Pulmonary artery endothelial cell (primary cell): ENCODE data around the gene ORAI2. TPM values are rescaled to one million over a fixed set of nuclear protein-coding genes. Genes with fewer than 3 reads are reported as not detected.
A peak's percentile ranks its signal among the peaks of the same experiment; 100 is the strongest.
"Not testable (repeated sequence)": the region's sequence is repeated elsewhere in the genome, so short reads cannot be mapped to it uniquely, and the experiment has no call there.

Experiments used
- DNase-seq: peaks from one replicate; pipeline ENCODE4 v3.0.0-alpha.2; 2011; ENCODE audit warnings: low read depth, low spot score
- total RNA-seq: library from RNA; depleted of rRNA; stranded (reverse); fragments of >200 nt; gene quantifications from 2 replicates; pipeline ENCODE4 v1.2.3, GENCODE V29; 2014

Gene ORAI2
- total RNA-seq = 84.0 and 102 TPM in 2 replicates

- DNase-seq = no peak
These were observed at the start of gene ORAI2 for GRCh38 chr7:102433219-102434038. TSS of gene ORAI2 (plus strand) at chr7:102433575. CDS start at chr7:102438957, 5,382 bp downstream.

- DNase-seq = no peak
These were observed 46.3 kb upstream of the ORAI2 start for GRCh38 chr7:102387064-102387463.

GRCh38 chr7:102389810-102390209, 43.6 kb upstream of the ORAI2 start:
- DNase-seq = no peak

- peak; percentile 39 for DNase-seq
These were observed 42.5 kb upstream of the ORAI2 start for GRCh38 chr7:102390697-102391484.

GRCh38 chr7:102392330-102392729, 41.0 kb upstream of the ORAI2 start:
- no peak for DNase-seq

- DNase-seq = no peak
These were observed 39.9 kb upstream of the ORAI2 start for GRCh38 chr7:102393467-102393866.

- DNase-seq = no peak
These were observed 37.8 kb upstream of the ORAI2 start for GRCh38 chr7:102395592-102395872.

- peak; percentile 87 for DNase-seq
These were observed 37.3 kb upstream of the ORAI2 start, which contains the start of gene PRKRIP1 for GRCh38 chr7:102395873-102396709. TSS of gene PRKRIP1 (plus strand) at chr7:102396363. CDS start at chr7:102396412, 49 bp downstream.

GRCh38 chr7:102396710-102397019, 36.7 kb upstream of the ORAI2 start:
- no peak for DNase-seq

GRCh38 chr7:102398543-102398942, 34.8 kb upstream of the ORAI2 start:
- DNase-seq = no peak

GRCh38 chr7:102400360-102400759, 33.0 kb upstream of the ORAI2 start:
- no peak for DNase-seq

GRCh38 chr7:102403563-102403962, 29.8 kb upstream of the ORAI2 start:
- no peak for DNase-seq

GRCh38 chr7:102404005-102404861, 29.1 kb upstream of the ORAI2 start:
- peak; percentile 17 for DNase-seq

GRCh38 chr7:102404862-102405188, 28.6 kb upstream of the ORAI2 start:
- DNase-seq = not testable (repeated sequence)

- DNase-seq = no peak
These were observed 25.5 kb upstream of the ORAI2 start for GRCh38 chr7:102407910-102408309.

- DNase-seq = not testable (repeated sequence)
These were observed 24.8 kb upstream of the ORAI2 start for GRCh38 chr7:102408530-102408929.

GRCh38 chr7:102409340-102409739, 24.0 kb upstream of the ORAI2 start:
- DNase-seq = no peak

- no peak for DNase-seq
These were observed 23.3 kb upstream of the ORAI2 start for GRCh38 chr7:102410123-102410522.

GRCh38 chr7:102410918-102411317, 22.5 kb upstream of the ORAI2 start:
- no peak for DNase-seq

GRCh38 chr7:102412548-102412947, 20.8 kb upstream of the ORAI2 start:
- no peak for DNase-seq

GRCh38 chr7:102413091-102413490, 20.3 kb upstream of the ORAI2 start:
- no peak for DNase-seq
